Measurements from ENCODE around the gene SLC25A29. TPM values are rescaled to one million over a fixed set of nuclear protein-coding genes. Genes with fewer than 3 reads are reported as not detected.
A peak's percentile ranks its signal among the peaks of the same experiment; 100 is the strongest.

Gene SLC25A29
- total RNA-seq, 1 experiment from 2014 or later = 33.9 TPM

DNA sequence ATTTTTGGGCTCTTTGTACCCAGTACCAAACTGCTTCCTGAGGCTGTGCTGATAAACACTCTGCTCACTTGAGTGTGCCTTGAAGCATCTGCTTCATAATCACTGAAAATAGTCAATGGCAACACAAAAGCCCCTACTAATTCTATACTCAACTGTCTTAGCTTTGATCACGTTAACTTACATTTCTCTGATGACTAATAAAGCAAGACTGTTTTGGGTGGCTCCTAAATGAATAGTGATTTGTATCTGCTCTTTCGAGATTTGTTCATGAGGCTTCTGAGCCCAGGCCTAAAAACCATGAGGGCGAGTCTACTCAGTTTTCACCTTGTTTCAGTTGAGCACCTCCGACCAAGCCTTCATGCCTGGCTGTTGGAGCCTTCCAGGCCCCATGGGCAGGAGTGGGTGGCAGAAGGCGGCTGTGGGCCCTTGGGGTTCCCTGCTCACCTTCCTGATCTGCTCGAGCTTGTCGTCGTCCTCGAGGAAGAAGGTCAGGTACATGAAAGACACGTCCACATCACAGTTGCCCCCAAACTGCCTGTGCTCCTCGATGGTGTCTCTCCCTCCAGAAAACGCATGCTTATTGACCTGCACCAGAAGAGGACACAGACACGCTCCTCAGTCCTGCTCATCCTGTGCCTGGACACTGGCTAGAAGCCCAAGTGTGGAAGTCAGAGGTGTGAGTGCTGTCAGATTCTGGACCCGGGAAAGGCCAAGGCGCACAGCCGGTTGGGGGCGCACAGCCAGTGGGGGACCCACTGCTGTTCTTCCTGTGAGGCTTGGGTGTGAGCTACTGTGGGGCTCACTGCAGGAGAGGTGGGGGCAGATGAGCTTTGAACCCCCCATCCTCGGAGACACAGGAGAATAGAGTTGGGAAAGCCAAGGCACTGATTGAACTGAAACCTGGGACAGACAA, 30.6 kb upstream of the SLC25A29 start:
- DNase-seq (ENCODE audit: unreplicated experiment) = no peak
- TF ChIP-seq, protein P1, sequence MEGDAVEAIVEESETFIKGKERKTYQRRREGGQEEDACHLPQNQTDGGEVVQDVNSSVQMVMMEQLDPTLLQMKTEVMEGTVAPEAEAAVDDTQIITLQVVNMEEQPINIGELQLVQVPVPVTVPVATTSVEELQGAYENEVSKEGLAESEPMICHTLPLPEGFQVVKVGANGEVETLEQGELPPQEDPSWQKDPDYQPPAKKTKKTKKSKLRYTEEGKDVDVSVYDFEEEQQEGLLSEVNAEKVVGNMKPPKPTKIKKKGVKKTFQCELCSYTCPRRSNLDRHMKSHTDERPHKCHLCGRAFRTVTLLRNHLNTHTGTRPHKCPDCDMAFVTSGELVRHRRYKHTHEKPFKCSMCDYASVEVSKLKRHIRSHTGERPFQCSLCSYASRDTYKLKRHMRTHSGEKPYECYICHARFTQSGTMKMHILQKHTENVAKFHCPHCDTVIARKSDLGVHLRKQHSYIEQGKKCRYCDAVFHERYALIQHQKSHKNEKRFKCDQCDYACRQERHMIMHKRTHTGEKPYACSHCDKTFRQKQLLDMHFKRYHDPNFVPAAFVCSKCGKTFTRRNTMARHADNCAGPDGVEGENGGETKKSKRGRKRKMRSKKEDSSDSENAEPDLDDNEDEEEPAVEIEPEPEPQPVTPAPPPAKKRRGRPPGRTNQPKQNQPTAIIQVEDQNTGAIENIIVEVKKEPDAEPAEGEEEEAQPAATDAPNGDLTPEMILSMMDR (IDR thresholded peaks at IDR 0.05; ENCODE audit: unreplicated experiment) = no peak
- Mint-ChIP-seq H3K27me3 (ENCODE audit: insufficient read depth, unreplicated experiment) (no peaks in the 10 kb centered on the region), H3K36me3 (ENCODE audit: insufficient read depth, unreplicated experiment) (peaks cover 59% of the 10 kb centered on the region), H3K4me3 (ENCODE audit: unreplicated experiment) (no peak overlapping the region), H3K4me1 (ENCODE audit: insufficient read depth, unreplicated experiment) (no peaks in the 10 kb centered on the region), H3K9me3 (ENCODE audit: unreplicated experiment) (no peaks in the 10 kb centered on the region), H3K27ac (ENCODE audit: low read depth, unreplicated experiment) (no peak overlapping the region)
- POLR2A ChIA-PET = interaction anchor here (0.5 kb wide), 1 partner anchor 59 kb away, joined by 3 read pairs; no protein-coding TSS in a partner anchor
- no TSS peak for BruUV-seq (replicated peaks)
- CTCF ChIA-PET = interaction anchor here (1.0 kb wide), 1 partner anchor 66 kb away, joined by 3 read pairs; no protein-coding TSS in a partner anchor
- intact Hi-C loops (cut with micrococcal nuclease) = no loop called here

DNA sequence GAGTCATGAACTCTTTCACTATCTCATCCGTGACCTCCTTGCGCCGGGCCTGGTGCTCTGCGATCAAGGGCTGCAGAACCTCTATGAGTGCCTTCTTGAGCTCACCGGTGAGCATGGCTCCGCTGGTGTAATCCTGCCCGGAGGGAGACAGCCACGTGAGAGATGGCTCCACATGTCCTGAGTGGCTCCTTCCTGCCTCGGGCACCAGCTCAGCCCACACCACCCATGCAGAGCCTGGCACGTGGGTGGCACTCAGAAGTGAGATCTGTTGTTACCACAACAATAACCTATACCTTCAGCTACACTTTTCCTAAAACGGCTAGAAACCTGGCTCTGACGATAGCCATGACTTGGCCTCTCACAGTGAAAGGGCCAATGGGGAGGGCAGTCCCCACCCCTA, 28.7 kb upstream of the SLC25A29 start:
- Mint-ChIP-seq H3K4me3 (ENCODE audit: unreplicated experiment) (no peak overlapping the region), H3K27me3 (ENCODE audit: insufficient read depth, unreplicated experiment) (no peaks in the 10 kb centered on the region), H3K4me1 (ENCODE audit: insufficient read depth, unreplicated experiment) (no peaks in the 10 kb centered on the region), H3K36me3 (ENCODE audit: insufficient read depth, unreplicated experiment) (peaks cover 41% of the 10 kb centered on the region), H3K27ac (ENCODE audit: low read depth, unreplicated experiment) (no peak overlapping the region), H3K9me3 (ENCODE audit: unreplicated experiment) (no peaks in the 10 kb centered on the region)
- intact Hi-C loops (cut with micrococcal nuclease) = no loop called here
- POLR2A ChIA-PET = interaction anchor here (0.7 kb wide), 1 partner anchor 12 kb away, joined by 3 read pairs; no protein-coding TSS in a partner anchor
- no peak for DNase-seq (ENCODE audit: unreplicated experiment)
- TF ChIP-seq, protein P1 (IDR thresholded peaks at IDR 0.05; ENCODE audit: unreplicated experiment) = no peak
- CTCF ChIA-PET = no interaction called here
- no TSS peak for BruUV-seq (replicated peaks)

DNA sequence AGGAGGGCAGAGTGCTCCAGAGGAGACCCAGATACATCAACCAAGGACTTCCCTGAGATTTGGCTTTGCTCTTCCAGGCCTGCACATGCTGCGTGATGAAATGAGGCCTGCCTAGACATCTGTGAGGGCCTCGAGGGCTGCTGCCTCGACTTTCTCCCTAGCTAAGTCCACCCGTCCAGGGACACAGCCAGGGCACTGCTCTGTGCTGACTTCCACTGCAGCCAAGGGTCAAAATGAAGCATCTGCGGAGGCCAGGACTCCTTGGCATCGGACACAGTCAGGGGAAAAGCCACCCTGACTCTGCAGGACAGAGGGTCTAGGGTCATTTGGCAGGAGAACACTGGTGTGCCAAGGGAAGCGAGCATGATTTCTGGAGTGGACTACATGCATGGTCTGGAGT, 27.6 kb upstream of the SLC25A29 start:
- intact Hi-C loops (cut with micrococcal nuclease) = no loop called here
- no peaks in the 10 kb centered on the region for H3K9me3 Mint-ChIP-seq (ENCODE audit: unreplicated experiment)
- no peak for DNase-seq (ENCODE audit: unreplicated experiment)
- BruUV-seq (replicated peaks) = TSS peak; percentile 83
- ChIA-PET CTCF (no interaction called here), POLR2A (no interaction called here)
- no peak overlapping the region for H3K27ac Mint-ChIP-seq (ENCODE audit: low read depth, unreplicated experiment)
- TF ChIP-seq, protein P1 (IDR thresholded peaks at IDR 0.05; ENCODE audit: unreplicated experiment) = no peak
- peaks cover 38% of the 10 kb centered on the region for H3K36me3 Mint-ChIP-seq (ENCODE audit: insufficient read depth, unreplicated experiment)
- no peaks in the 10 kb centered on the region for H3K27me3 Mint-ChIP-seq (ENCODE audit: insufficient read depth, unreplicated experiment)
- H3K4me1 Mint-ChIP-seq (ENCODE audit: insufficient read depth, unreplicated experiment) = no peaks in the 10 kb centered on the region
- H3K4me3 Mint-ChIP-seq (ENCODE audit: unreplicated experiment) = no peak overlapping the region

DNA sequence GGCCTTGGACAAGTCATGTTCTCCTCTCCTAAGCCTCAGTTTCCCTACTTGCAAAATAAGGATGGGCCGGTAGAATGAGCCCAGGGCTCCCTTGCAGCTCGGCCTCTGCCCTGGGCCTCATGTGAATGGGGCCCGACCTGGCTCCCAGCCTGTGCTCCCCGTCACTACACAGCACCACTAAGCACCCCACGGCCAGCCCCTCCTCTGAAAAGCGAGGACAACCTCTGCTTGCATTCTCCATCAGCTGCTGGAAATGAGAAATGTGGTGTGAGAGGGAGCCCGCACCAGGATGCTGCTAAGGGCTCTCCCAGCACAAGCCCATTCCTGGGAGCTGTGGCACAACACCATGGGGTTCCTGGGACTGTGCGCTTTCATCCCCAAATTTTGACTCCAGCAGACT, 27.1 kb upstream of the SLC25A29 start:
- ChIA-PET POLR2A (no interaction called here), CTCF (interaction anchor here (0.7 kb wide), 1 partner anchor 225 kb away, joined by 4 read pairs; no protein-coding TSS in a partner anchor)
- Mint-ChIP-seq H3K9me3 (ENCODE audit: unreplicated experiment) (no peaks in the 10 kb centered on the region), H3K27ac (ENCODE audit: low read depth, unreplicated experiment) (no peak overlapping the region), H3K36me3 (ENCODE audit: insufficient read depth, unreplicated experiment) (peaks cover 34% of the 10 kb centered on the region), H3K27me3 (ENCODE audit: insufficient read depth, unreplicated experiment) (no peaks in the 10 kb centered on the region), H3K4me3 (ENCODE audit: unreplicated experiment) (no peak overlapping the region), H3K4me1 (ENCODE audit: insufficient read depth, unreplicated experiment) (no peaks in the 10 kb centered on the region)
- intact Hi-C loops (cut with micrococcal nuclease) = no loop called here
- BruUV-seq (replicated peaks) = no TSS peak
- TF ChIP-seq, protein P1 (IDR thresholded peaks at IDR 0.05; ENCODE audit: unreplicated experiment) = no peak
- DNase-seq (ENCODE audit: unreplicated experiment) = no peak
